ENCODE data around the gene MPP2. TPM values are rescaled to one million over a fixed set of nuclear protein-coding genes. Genes with fewer than 3 reads are reported as not detected.

Gene MPP2
- total and polyA plus RNA-seq, 9 of the 15 experiments (the other 6 are each of a cell fraction or from before 2014, with no cell fraction given): 0.04 to 1.0 (median 0.24) TPM

- ChIA-PET CTCF (ENCODE audit: low intra/inter-chr PET ratio) (interaction anchor here (1.3 kb wide), 2 partner anchors 85 to 454 kb away, joined by 6 to 9 read pairs; partner anchors contain the start of gene FAM171A2), POLR2A (interaction anchor here (0.6 to 1.9 kb wide), 4 partner anchors 8 to 149 kb away, joined by 3 to 6 read pairs (median 4); no protein-coding TSS in a partner anchor)
- H3K4me1 ChIP-seq (replicated peaks in 1 of 2; ENCODE audit: control insufficient read depth in 2 of 2, insufficient read depth in 2 of 2, low read length in 2 of 2): peaks cover 0 to 23% of the 10 kb centered on the region in 2 experiments; a peak in 3 of 5 replicates
- no peaks in the 10 kb centered on the region for H3K9me1 ChIP-seq (ENCODE audit: control insufficient read depth, insufficient read depth, low read length)
- no peak overlapping the region for H3K9ac ChIP-seq (ENCODE audit: insufficient read depth in 1 of 2, low read depth in 2 of 2, low read length in 2 of 2)
- H3K4me2 ChIP-seq (ENCODE audit: insufficient read depth, low read length): no peak overlapping the region
- peaks cover 27 to 66% of the 10 kb centered on the region in 2 experiments for H3K27me3 ChIP-seq (ENCODE audit: control insufficient read depth in 2 of 2, insufficient read depth in 2 of 2, low read length in 2 of 2)
- H3K79me2 ChIP-seq (ENCODE audit: control insufficient read depth, insufficient read depth, low read length): no peaks in the 10 kb centered on the region
- DNase-seq (ENCODE audit: extremely low read depth in 1 of 4, low spot score in 3 of 4): no peak
- no peak for FAIRE-seq
- TF ChIP-seq NFE2 (IDR thresholded peaks at IDR 0.05; ENCODE audit: low read depth): no peak
- ATAC-seq: no peak
- peaks cover 6% of the 10 kb centered on the region; the same call in 1 of the 2 replicates for H4K20me1 ChIP-seq (replicated peaks; ENCODE audit: control insufficient read depth, insufficient read depth, low read length)
- no peak overlapping the region for H3K4me3 ChIP-seq
- no TSS peak for BruUV-seq (replicated peaks)
- 8% methylated on average over 7 of the region's 7 CpGs for WGBS (ENCODE audit: insufficient coverage, low coverage, missing lambda C conversion rate)
- no peak overlapping the region for H3K27ac ChIP-seq (ENCODE audit: extremely low read depth, low read depth, low read length)
- H2AFZ ChIP-seq (ENCODE audit: low read depth, low read length): no peak overlapping the region
- intact Hi-C loops (cut with micrococcal nuclease) (no loop called here), in situ Hi-C loops (cut with MboI) (no loop called here)
- H3K9me3 ChIP-seq (replicated peaks; ENCODE audit: control insufficient read depth, insufficient read depth, low read depth, low read length): no peaks in the 10 kb centered on the region
- no peaks in the 10 kb centered on the region for H3K36me3 ChIP-seq (ENCODE audit: control insufficient read depth, insufficient read depth, low read length)
Observed at GRCh38 chr17:43909537-43910231, 2.3 kb upstream of the MPP2 start.

GRCh38 chr17:43907998-43908721 is 824 bp upstream of the MPP2 start:
- ChIA-PET POLR2A (interaction anchor here (0.6 to 1.0 kb wide), 5 partner anchors 9 to 468 kb away, joined by 3 to 4 read pairs (median 3); no protein-coding TSS in a partner anchor), CTCF (ENCODE audit: low intra/inter-chr PET ratio) (interaction anchor here (0.5 to 1.5 kb wide), 3 partner anchors 75 to 88 kb away, joined by 3 to 9 read pairs (median 3); no protein-coding TSS in a partner anchor)
- ATAC-seq (peak; percentile 82), DNase-seq (ENCODE audit: extremely low read depth in 1 of 4, low spot score in 3 of 4) (peak; percentile 62 to 78 (median 70)), FAIRE-seq (peak; percentile 62)
- WGBS (ENCODE audit: insufficient coverage, low coverage, missing lambda C conversion rate): 14% methylated on average over 23 of the region's 26 CpGs
- Histone ChIP-seq H3K27ac (ENCODE audit: extremely low read depth, low read depth, low read length) (no peak overlapping the region), H4K20me1 (replicated peaks; ENCODE audit: control insufficient read depth, insufficient read depth, low read length) (peaks cover 6% of the 10 kb centered on the region; the same call in 1 of the 2 replicates), H3K9ac (ENCODE audit: insufficient read depth in 1 of 2, low read depth in 2 of 2, low read length in 2 of 2) (0 out of 4 replicates have a peak overlapping the region, but pooled peaks of 1 of the 2 experiments have one; percentile 15), H3K9me1 (ENCODE audit: control insufficient read depth, insufficient read depth, low read length) (no peaks in the 10 kb centered on the region), H3K27me3 (ENCODE audit: control insufficient read depth in 2 of 2, insufficient read depth in 2 of 2, low read length in 2 of 2) (peaks cover 27 to 62% of the 10 kb centered on the region in 2 experiments), H3K36me3 (ENCODE audit: control insufficient read depth, insufficient read depth, low read length) (no peaks in the 10 kb centered on the region), H3K4me3 (no peak overlapping the region), H2AFZ (ENCODE audit: low read depth, low read length) (peak overlapping the region; percentile 88; the same call in 1 of the 2 replicates), H3K4me1 (replicated peaks in 1 of 2; ENCODE audit: control insufficient read depth in 2 of 2, insufficient read depth in 2 of 2, low read length in 2 of 2) (peaks cover 0 to 23% of the 10 kb centered on the region in 2 experiments; a peak in 3 of 5 replicates), H3K9me3 (replicated peaks; ENCODE audit: control insufficient read depth, insufficient read depth, low read depth, low read length) (no peaks in the 10 kb centered on the region), H3K79me2 (ENCODE audit: control insufficient read depth, insufficient read depth, low read length) (no peaks in the 10 kb centered on the region), H3K4me2 (ENCODE audit: insufficient read depth, low read length) (peak overlapping the region; percentile 74; the same call in 1 of the 2 replicates)
- intact Hi-C loops (cut with micrococcal nuclease): no loop called here
- no TSS peak for BruUV-seq (replicated peaks)
- in situ Hi-C loops (cut with MboI): no loop called here
- no peak for TF ChIP-seq TSC22D4 (tag; IDR thresholded peaks at IDR 0.05)
- TF ChIP-seq USF1 (CRISPR knock-in tag; IDR thresholded peaks at IDR 0.05): no peak
- no peak for TF ChIP-seq XRCC3 (IDR thresholded peaks at IDR 0.05)
- peak; percentile 85 for TF ChIP-seq HNRNPLL (IDR thresholded peaks at IDR 0.05; ENCODE audit: low read depth, low read length, poor library complexity, severe bottlenecking)
- no peak for TF ChIP-seq CHD1 (IDR thresholded peaks at IDR 0.05; ENCODE audit: low read length)
- peak in 1 of 2 experiments; percentile 23; a peak in 1 of 4 replicates for TF ChIP-seq RCOR1 (IDR thresholded peaks at IDR 0.05; ENCODE audit: borderline replicate concordance in 1 of 2, low read depth in 2 of 2, low read length in 2 of 2)
- no peak for TF ChIP-seq ATF7 (IDR thresholded peaks at IDR 0.05)

Measured in K562 (cell line).